Peyer's patch (tissue), 4 donors: ENCODE results near the gene HAPLN3.

Experiments used
- CTCF ChIP-seq, 6 experiments: fragments of 450-650 bp in 4 of 6; fragments of 200-600 bp in 2 of 6; sonication (generic) in 1 of 6; IDR thresholded peaks; one replicate each; pipeline ENCODE4 v1.5.1; 2017 to 2019; ENCODE audit warnings: antibody characterized with exemption in 6 of 6, mild to moderate bottlenecking in 3 of 6, moderate library complexity in 1 of 6
- POLR2A ChIP-seq, 2 donors: fragments of 450-650 bp; IDR thresholded peaks; one replicate each; pipeline ENCODE4 v1.5.1; 2017; ENCODE audit warnings: antibody characterized with exemption in 2 of 2, mild to moderate bottlenecking in 2 of 2, moderate library complexity in 2 of 2

- TF ChIP-seq CTCF (IDR thresholded peaks at IDR 0.05), result no peak
- TF ChIP-seq POLR2A (IDR thresholded peaks at IDR 0.05), result no peak
Measured at GRCh38 chr15:88844749-88845386, 50.5 kb downstream of the HAPLN3 start.
